ENCODE results near the gene NR3C2. TPM values are rescaled to one million over a fixed set of nuclear protein-coding genes. Genes with fewer than 3 reads are reported as not detected.
"Not testable (repeated sequence)": the region's sequence is repeated elsewhere in the genome, so short reads cannot be mapped to it uniquely, and the experiment has no call there.

Gene NR3C2
- total RNA-seq, 1 donor from 2014 or later = 42.3 TPM

GRCh38 chr4:148333265-148333664, 108.9 kb downstream of the NR3C2 start:
- Histone ChIP-seq H3K36me3 (no peaks in the 10 kb centered on the region), H3K27ac (no peak overlapping the region), H3K4me3 (no peak overlapping the region), H3K27me3 (no peaks in the 10 kb centered on the region), H3K9me3 (no peaks in the 10 kb centered on the region), H3K4me1 (no peaks in the 10 kb centered on the region)
- TF ChIP-seq CTCF (IDR thresholded peaks at IDR 0.05) = no peak
- intact Hi-C loops (cut with DNase I) = no loop called here
- DNase-seq (ENCODE audit: low spot score in 2 of 2) = no peak

GRCh38 chr4:148332486-148332885, 109.7 kb downstream of the NR3C2 start:
- no peak overlapping the region for H3K4me3 ChIP-seq
- H3K27ac ChIP-seq = no peak overlapping the region
- H3K36me3 ChIP-seq = no peaks in the 10 kb centered on the region
- DNase-seq (ENCODE audit: low spot score in 2 of 2) = no peak
- no peaks in the 10 kb centered on the region for H3K9me3 ChIP-seq
- no peaks in the 10 kb centered on the region for H3K27me3 ChIP-seq
- H3K4me1 ChIP-seq = no peaks in the 10 kb centered on the region
- TF ChIP-seq CTCF (IDR thresholded peaks at IDR 0.05) = no peak
- intact Hi-C loops (cut with DNase I) = no loop called here

- Histone ChIP-seq H3K9me3 (no peaks in the 10 kb centered on the region), H3K36me3 (no peaks in the 10 kb centered on the region), H3K4me1 (no peaks in the 10 kb centered on the region), H3K4me3 (no peak overlapping the region), H3K27ac (no peak overlapping the region), H3K27me3 (no peaks in the 10 kb centered on the region)
- no peak for TF ChIP-seq CTCF (IDR thresholded peaks at IDR 0.05)
- intact Hi-C loops (cut with DNase I) = no loop called here
- DNase-seq (ENCODE audit: low spot score in 2 of 2) = no peak
Observed at GRCh38 chr4:148330724-148331123, 111.5 kb downstream of the NR3C2 start.

GRCh38 chr4:148330161-148330560, 112.1 kb downstream of the NR3C2 start:
- DNase-seq (ENCODE audit: low spot score in 2 of 2) = no peak
- H3K27me3 ChIP-seq = no peaks in the 10 kb centered on the region
- no peaks in the 10 kb centered on the region for H3K36me3 ChIP-seq
- no peak for TF ChIP-seq CTCF (IDR thresholded peaks at IDR 0.05)
- intact Hi-C loops (cut with DNase I) = no loop called here
- H3K9me3 ChIP-seq = no peaks in the 10 kb centered on the region
- no peaks in the 10 kb centered on the region for H3K4me1 ChIP-seq
- no peak overlapping the region for H3K27ac ChIP-seq
- no peak overlapping the region for H3K4me3 ChIP-seq

GRCh38 chr4:148329751-148330150, 112.5 kb downstream of the NR3C2 start:
- H3K9me3 ChIP-seq = no peaks in the 10 kb centered on the region
- H3K27me3 ChIP-seq = no peaks in the 10 kb centered on the region
- intact Hi-C loops (cut with DNase I) = no loop called here
- no peaks in the 10 kb centered on the region for H3K4me1 ChIP-seq
- DNase-seq (ENCODE audit: low spot score in 2 of 2) = no peak
- no peak for TF ChIP-seq CTCF (IDR thresholded peaks at IDR 0.05)
- H3K36me3 ChIP-seq = no peaks in the 10 kb centered on the region
- no peak overlapping the region for H3K27ac ChIP-seq
- no peak overlapping the region for H3K4me3 ChIP-seq

- no peak for DNase-seq (ENCODE audit: low spot score in 2 of 2)
- Histone ChIP-seq H3K27me3 (no peaks in the 10 kb centered on the region), H3K36me3 (no peaks in the 10 kb centered on the region), H3K4me1 (no peaks in the 10 kb centered on the region), H3K27ac (no peak overlapping the region), H3K4me3 (no peak overlapping the region), H3K9me3 (no peaks in the 10 kb centered on the region)
- no peak for TF ChIP-seq CTCF (IDR thresholded peaks at IDR 0.05)
- intact Hi-C loops (cut with DNase I) = no loop called here
Observed at GRCh38 chr4:148327683-148328082, 114.5 kb downstream of the NR3C2 start.

GRCh38 chr4:148323316-148323715, 118.9 kb downstream of the NR3C2 start:
- intact Hi-C loops (cut with DNase I); DNase-seq (ENCODE audit: low spot score in 2 of 2); H3K4me1 ChIP-seq; H3K36me3 ChIP-seq; H3K4me3 ChIP-seq; H3K27ac ChIP-seq; H3K9me3 ChIP-seq; H3K27me3 ChIP-seq: not testable (repeated sequence)

All from ascending aorta (tissue), 2 donors.